NCI-H2227 (cell line): ENCODE results near the gene MGAT1.
"Not testable (repeated sequence)": the region's sequence is repeated elsewhere in the genome, so short reads cannot be mapped to it uniquely, and the experiment has no call there.

Experiments
- DNase-seq: peaks from one replicate; lab custom pipeline; 2025; ENCODE audit not compliant: unreplicated experiment; lab: John Stamatoyannopoulos, UW

MGAT1 gene

DNA sequence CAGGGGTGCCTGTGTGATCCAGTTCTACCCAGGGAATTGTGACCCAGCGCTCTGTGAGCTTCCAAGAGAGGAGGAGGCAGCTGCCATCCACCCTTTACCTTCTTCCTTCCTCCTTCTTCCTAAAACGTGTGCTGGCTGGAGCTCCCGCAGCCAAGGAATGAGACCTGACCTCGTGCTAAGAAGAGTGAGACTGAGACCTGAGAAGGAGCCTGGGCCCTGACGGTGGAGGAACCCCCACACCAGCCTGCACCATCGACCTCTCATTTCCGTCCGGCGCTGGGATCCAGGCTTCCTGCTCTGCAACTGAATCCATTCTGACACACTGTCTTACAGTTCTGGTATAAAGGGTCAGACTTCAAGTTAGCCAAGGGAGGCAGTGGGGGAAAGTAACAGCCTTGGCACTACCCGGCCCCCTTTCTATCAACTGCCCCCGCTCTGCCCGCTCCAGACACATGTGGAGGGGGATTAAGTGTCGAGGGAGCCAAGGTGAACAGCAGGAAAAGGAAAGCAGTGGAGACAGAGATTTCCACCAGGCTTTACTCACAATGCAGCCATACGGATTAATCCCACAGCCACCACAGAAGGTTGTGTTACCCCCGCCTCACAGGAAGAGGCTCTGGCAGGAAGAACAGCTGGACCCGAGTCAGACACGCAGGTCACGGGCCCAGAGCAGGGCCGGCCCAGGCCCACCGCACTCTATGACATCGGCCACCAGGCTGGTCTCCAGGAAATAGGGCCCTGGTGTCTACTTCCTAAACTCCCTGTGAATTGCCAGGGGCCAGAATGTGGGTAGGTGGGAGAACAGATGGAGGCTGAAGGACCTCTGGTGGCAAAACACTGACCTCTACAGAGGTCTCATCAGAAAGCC is 15.8 kb downstream of the MGAT1 start:
- DNase-seq: no peak

DNA sequence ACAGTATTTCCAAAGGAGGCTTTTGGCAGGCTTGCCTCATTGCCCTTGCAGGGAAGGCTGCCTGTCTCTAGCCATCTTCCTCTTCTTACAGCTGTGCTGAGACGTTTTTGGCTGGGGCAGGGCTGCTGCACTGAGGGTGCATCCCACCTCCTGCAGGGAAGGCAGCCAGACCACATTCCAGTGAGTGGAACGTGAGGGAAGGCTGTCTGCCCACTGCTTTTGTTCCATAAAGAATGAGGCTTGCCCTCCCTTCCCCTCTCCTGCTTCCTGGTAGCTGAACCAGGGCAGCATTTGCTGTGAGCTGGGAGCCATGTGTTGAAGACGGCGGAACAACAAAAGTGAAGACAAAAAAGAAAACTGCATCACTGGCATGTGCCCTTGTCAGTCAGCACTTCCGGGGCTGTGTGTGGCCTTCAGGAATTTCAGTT is 16.8 kb downstream of the MGAT1 start:
- no peak for DNase-seq

DNA sequence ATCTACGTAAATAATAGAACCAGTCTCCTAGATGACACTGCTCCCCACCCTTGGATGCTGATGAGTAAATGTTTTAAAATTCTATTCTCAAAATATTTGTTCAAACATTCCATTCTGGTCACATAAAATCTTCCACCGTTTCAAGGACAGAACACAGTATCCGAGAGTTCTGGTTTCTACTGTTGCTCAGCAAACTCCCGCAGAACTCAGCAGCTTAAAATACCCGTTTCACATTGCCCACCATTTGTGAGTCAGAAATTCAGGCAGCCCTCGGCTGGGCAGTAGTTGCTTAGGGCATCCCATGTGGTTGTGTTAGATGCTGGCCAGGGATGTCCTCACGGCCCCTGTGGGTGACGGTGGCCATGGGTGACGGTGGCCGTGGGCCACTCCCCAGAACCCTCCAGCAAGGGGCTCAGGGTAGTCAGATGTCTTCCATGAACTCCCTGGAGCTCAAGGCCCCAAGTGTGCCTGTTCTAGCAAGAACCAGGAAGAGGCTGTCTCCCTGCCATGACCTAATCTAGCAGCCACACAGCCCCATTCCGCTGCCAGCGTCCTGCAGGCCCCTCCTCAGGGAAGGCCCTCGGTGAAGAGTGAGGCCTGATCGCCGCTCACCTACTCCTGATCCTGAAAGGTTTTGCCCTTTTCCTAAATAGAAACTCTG is 17.4 kb downstream of the MGAT1 start:
- DNase-seq: no peak

DNA sequence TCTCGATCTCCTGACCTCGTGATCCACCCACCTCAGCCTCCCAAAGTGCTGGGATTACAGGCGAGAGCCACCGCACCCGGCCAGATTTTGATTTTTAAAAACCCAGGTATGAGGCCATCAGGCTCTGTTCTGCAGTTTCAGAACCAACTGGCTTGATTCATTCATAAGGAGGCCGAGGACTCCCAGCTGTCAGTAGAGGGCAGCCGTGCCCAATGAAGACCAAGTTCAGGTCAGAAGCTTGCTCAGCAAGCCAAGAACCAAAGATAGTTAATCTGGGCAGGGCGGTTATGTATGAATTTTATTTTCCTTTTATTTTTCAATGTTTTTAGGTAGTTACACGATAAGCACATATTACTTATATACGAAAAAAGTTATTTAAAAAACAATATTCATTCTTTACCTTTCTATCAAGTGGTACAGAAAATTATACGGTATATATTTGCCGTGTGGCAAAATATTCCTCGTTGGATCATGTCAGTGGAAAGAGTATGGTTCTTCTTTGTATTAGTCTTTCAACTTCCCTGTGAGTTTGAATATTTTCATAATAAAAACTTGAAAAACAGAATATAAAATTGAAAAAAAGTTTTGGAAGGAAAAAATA is 18.0 kb downstream of the MGAT1 start:
- peak; percentile 46 for DNase-seq

DNA sequence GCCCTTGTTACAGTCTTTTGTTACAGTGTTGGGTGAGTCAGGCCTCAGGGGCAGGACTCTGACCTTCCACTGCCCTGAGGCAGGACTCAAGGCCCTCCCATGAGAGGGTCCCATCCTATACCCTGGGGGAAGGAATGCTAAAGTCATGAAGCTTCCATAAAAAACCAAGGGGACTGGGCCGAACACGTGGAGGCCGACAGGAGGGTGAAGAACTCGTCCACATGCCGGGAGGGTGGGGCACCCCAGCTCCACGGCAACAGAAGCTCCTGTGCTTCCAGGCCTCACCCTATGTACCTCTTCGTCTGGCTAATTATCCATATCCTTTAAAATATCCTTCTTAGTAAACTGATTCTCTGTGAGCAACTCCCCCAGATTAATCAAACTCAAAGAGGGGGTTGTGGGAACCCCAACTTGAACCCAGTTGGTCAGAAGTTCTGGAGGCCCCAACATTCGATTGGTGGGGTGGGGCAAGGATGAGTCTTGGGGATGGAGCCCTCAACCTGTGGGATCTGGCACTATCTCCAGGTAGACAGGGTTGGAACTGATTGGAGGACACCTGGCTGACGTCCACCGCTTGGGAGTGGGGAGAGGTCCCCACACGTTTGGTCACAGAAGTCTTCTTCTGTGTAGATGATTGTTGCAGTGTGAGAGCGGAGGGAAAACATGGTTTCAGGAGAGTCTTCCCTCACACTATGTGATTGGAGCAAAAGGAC is 19.1 kb downstream of the MGAT1 start:
- no peak for DNase-seq

DNA sequence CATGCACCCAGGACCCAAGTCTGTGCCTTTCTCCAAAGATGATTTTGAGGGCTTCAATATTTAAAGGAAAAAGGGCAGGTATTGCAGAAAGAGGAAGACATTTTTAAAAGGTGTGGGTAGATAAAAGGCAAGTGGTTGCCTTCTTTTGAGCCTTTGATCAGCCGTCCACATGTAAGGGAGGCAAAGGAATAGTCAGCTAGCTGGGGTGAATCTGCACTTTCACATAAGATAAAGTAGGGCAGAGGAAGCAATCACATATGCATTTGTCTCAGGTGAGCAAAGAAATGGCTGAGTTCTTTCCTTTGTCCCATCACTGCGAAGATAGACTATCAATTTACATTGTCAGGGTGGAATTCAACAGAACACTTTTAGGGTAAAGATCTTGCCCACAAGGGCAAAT is 19.9 kb downstream of the MGAT1 start:
- no peak for DNase-seq

DNA sequence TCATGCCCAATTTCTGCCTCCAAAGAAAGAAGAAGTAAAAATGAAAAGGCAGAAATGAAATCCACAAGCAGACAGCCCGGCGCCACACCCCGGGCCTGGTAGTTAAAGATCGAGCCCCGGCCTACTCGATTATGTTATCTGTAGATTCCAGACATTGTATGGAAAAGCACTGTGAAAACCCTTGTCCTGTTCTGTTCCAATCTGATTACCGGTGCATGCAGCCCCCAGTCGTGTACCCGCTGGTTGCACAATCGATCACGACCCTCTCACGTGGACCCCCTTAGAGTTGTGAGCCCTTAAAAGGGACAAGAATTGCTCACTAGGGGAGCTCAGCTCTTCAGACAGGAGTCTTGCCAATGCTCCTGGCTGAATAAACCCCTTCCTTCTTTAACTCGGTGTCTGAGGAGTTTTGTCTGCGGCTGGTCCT is 20.7 kb downstream of the MGAT1 start:
- DNase-seq: not testable (repeated sequence)

DNA sequence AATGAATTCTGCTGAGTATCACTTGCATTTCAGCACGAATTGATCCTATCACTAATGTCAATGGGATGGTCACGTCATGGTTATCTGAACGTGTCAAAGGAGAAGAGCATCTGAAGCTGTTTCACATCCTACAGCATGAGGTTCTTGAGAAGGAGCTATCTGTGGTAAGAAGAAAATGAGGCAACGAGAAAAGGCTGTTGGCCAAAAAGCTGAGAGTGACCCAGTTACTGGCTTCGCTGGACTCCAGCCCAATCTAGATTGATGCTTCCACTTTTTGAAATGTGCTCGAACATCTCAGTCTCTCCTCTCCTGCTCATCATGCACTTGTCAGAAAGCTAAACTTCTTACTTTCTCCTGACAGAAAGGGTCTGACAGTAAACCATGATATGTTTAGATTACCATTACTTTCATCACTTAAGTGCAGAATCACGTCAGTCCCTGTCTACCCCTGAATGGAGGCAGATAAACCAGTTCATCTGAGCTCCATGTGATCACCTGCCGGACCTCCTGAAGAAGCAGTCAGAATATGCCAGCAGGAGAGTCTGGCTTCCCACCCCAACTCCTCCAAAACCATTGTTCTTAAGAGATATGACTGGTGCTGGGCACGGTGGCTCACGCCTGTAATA is 22.5 kb downstream of the MGAT1 start:
- no peak for DNase-seq

DNA sequence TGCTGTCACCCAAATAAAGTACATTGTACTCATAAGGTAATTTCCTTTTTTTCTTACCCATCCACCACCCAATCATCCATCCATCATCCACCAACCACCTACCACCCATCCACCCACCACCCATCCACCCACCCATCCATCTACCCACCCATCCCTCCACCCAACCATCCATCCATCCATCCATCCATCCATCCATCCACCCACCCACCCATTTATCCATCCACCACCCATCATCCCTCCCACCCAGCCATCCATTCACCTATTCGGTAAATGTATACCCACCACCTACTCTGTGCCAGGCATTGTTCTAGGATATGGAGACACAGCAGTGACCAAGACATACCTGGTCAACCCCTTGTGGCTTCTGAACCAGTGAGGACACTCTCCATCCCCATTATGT is 25.1 kb downstream of the MGAT1 start:
- no peak for DNase-seq

GRCh38 chr5:180776376-180776775 is 26.2 kb downstream of the MGAT1 start:
- no peak for DNase-seq

- DNase-seq: no peak
These were observed 27.0 kb downstream of the MGAT1 start for GRCh38 chr5:180775624-180776023.

DNA sequence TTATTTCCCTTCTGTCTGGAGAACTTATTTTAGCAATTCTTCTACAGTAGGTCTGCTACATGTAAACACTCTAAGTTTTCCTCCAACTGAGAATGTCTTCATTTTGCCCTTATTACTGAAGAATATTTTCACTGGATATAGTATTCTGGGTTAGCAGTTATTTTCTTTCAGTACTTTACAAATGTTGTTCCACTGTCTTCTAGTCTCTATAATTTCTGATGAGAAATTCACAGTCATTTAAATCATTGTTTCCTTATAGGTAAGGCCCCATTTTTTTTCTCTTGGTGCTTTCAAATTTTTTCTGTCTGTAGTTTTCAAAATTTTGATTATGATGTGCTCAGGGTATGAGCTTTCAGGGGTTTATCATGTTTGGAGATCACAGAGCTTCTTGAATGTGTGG is 30.8 kb downstream of the MGAT1 start:
- no peak for DNase-seq

GRCh38 chr5:180769821-180770220 is 32.8 kb downstream of the MGAT1 start:
- DNase-seq: no peak

DNA sequence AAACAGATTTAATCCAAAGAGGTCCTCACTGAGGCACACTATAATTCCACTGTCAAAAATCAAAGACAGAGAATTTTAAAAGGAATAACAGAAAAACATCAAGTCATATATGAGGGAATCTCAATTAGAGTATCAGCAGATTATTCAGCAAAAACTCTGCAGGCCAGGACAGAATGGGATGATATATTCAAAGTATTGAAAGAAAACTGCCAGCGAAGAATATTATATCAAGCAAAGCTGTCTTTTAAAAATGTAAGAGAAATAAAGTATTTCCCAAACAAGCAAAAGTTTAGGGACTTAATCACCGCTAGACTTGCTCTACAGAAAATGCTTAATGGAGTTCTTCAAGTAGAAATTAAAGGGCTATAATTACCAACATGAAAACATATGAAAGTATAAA is 47.0 kb downstream of the MGAT1 start:
- DNase-seq: no peak

GRCh38 chr5:180744253-180744652 is 58.4 kb downstream of the MGAT1 start:
- DNase-seq: no peak

DNA sequence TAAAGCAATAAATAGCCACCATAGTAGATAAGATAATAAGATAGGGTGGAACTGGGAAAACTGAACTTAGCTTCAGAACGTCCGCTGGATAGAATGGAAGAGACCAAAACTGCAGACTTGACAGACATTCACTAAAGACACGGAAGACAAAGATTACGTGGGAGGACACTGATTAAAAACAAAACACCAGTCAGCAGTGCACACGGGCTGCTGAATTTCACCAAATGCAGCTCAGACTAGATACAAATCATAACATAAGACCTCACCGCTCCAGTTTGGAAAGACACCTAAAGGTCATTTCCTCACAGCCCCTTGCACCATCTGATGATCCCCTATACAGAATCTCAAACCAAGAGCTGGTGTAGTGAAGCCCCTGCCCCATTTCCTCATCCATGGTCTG is 59.9 kb downstream of the MGAT1 start:
- no peak for DNase-seq

DNA sequence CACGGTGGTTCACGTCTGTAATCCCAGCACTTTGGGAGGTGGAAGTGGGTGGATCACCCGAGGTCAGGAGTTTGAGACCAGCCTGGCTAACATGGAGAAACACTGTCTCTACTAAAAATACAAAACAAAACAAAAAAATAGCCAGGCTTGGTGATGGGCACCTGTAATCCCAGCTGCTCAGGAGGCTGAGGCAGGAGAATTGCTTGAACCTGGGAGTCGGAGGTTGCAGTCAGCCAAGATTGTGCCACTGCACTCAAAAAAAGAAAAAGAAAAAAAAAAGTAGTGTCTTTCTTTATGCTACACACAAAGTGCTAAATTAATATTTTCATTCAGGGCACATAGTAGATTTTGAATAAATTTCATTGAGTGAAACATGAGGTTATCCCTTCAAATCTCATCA is 61.7 kb downstream of the MGAT1 start:
- not testable (repeated sequence) for DNase-seq

DNA sequence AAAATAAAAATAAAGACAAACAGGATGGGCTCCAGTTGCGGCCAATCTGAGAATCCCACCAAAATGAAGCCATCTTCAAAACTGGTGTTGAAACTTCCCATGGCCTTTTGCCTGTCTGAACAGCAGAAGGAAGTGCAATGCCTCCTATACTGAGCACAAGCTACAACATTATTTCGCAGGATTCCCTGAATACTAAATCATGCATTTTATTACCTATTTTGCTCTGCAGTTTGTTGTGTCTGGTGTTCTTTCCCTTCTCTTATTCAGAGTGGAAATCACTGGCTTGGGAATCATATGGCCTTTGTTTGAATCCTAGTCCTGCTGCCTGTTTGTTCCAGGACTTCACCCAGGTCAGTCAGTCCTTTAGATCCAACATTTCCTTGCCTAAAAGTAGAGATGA is 62.6 kb downstream of the MGAT1 start, which contains the start of gene OR2Y1:
TSS of gene OR2Y1 (minus strand) at position 101 of the 400 bp plus-strand sequence. CDS start at position 101, 0 bp downstream.
- DNase-seq: no peak

- no peak for DNase-seq
These were observed 63.3 kb downstream of the MGAT1 start for GRCh38 chr5:180739271-180739670.

DNA sequence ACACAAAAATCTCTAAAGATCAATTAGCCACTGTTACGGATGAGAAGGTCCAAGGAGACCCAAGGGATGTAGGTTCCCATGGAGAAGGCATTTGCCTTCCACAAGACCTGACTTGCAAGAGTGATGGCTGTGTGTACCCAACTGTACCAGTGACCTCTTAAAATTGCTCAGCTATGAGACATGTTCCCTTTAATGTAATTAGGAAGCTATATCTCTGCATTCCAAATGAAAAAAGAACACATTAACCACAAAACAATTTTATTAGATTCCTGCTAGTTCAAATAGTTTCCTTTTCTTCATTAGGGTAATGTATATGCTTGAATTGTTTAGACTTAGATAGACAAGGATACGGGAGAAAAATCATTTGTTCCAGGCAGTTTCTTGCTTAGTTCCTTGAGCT is 66.1 kb downstream of the MGAT1 start:
- DNase-seq: no peak
